Hepatocyte (in vitro differentiated cells): ENCODE data around the gene ADAMTS19. TPM values are rescaled to one million over a fixed set of nuclear protein-coding genes. Genes with fewer than 3 reads are reported as not detected.

ENCODE experiments used
- DNase-seq: peaks from one replicate; pipeline ENCODE4 v3.0.0-alpha.2; 2016; ENCODE audit warnings: low spot score
- H2AFZ ChIP-seq: fragments of 200-600 bp; sonication (generic); 2 replicates; pipeline ENCODE4 v1.6.0; 2016; ENCODE audit warnings: antibody characterized with exemption, mild to moderate bottlenecking
- H3K27ac ChIP-seq: fragments of 200-600 bp; sonication (generic); 2 replicates; pipeline ENCODE4 v1.5.1; 2016; ENCODE audit warnings: mild to moderate bottlenecking
- H3K27me3 ChIP-seq: fragments of 200-600 bp; sonication (generic); 2 replicates; pipeline ENCODE4 v1.6.1; 2016
- H3K36me3 ChIP-seq: fragments of 200-600 bp; sonication (generic); replicated peaks from 2 replicates; pipeline ENCODE4 v1.5.1; 2016; ENCODE audit warnings: low read depth; ENCODE audit not compliant: insufficient read depth
- H3K4me1 ChIP-seq: fragments of 200-600 bp; sonication (generic); 2 replicates; pipeline ENCODE4 v1.5.1; 2016; ENCODE audit warnings: mild to moderate bottlenecking, moderate library complexity; ENCODE audit not compliant: insufficient read depth
- H3K4me2 ChIP-seq: fragments of 200-600 bp; sonication (generic); 2 replicates; pipeline ENCODE4 v1.6.0; 2016
- H3K4me3 ChIP-seq: fragments of 200-600 bp; sonication (generic); 2 replicates; pipeline ENCODE4 v1.5.1; 2016; ENCODE audit warnings: mild to moderate bottlenecking
- H3K79me2 ChIP-seq: fragments of 200-600 bp; sonication (generic); 2 replicates; pipeline ENCODE4 v1.6.0; 2017; ENCODE audit warnings: mild to moderate bottlenecking
- H3K9me2 ChIP-seq: fragments of 200-600 bp; sonication (generic); replicated peaks from 2 replicates; pipeline ENCODE4 v1.6.0; 2017; ENCODE audit warnings: mild to moderate bottlenecking; ENCODE audit not compliant: insufficient read depth
- H3K9me3 ChIP-seq: fragments of 200-600 bp; sonication (generic); 2 replicates; pipeline ENCODE4 v1.5.1; 2016; ENCODE audit warnings: low read depth, mild to moderate bottlenecking
- H4K20me1 ChIP-seq: fragments of 200-600 bp; sonication (generic); 2 replicates; pipeline ENCODE4 v1.6.0; 2016; ENCODE audit warnings: mild to moderate bottlenecking; ENCODE audit not compliant: insufficient read depth, poor library complexity, severe bottlenecking
- CTCF ChIP-seq: fragments of 200-600 bp; sonication (generic); IDR thresholded peaks from 2 replicates; pipeline ENCODE4 v1.5.1; 2016; ENCODE audit warnings: antibody characterized with exemption, mild to moderate bottlenecking; ENCODE audit not compliant: poor library complexity
- EZH2 ChIP-seq: fragments of 200-600 bp; sonication (generic); IDR thresholded peaks from 2 replicates; pipeline ENCODE4 v1.6.1; 2016; ENCODE audit warnings: antibody characterized with exemption, mild to moderate bottlenecking, borderline replicate concordance
- EZH2phosphoT487 ChIP-seq: fragments of 200-600 bp; sonication (generic); IDR thresholded peaks from one replicate; pipeline ENCODE4 v1.6.1; 2018; ENCODE audit warnings: antibody characterized with exemption, mild to moderate bottlenecking, low read depth, moderate library complexity; ENCODE audit not compliant: unreplicated experiment, severe bottlenecking
- WGBS: methylation state at CpG from one replicate; pipeline ENCODE4 v1.1.6; 2016; ENCODE audit warnings: low lambda C conversion rate; ENCODE audit errors: missing lambda C conversion rate; 5-methylcytosine and 5-hydroxymethylcytosine counted together
- polyA plus RNA-seq: library from polyadenylated mRNA; unstranded; fragments of >200 nt; fragmentation: Nextera tagmentation; extraction: Ambion mirVana; gene quantifications from 2 replicates; pipeline ENCODE4 v1.2.1, GENCODE V29; 2016
- total RNA-seq: library from RNA; depleted of rRNA; stranded (reverse); fragments of >200 nt; gene quantifications from 2 replicates; pipeline ENCODE4 v1.2.3, GENCODE V29; 2014

ADAMTS19 gene
- total and polyA plus RNA-seq, 2 experiments from 2014 or later = 1.8 to 5.0 TPM

- Histone ChIP-seq H3K27me3 (no peaks in the 10 kb centered on the region), H3K9me3 (no peaks in the 10 kb centered on the region), H3K79me2 (no peaks in the 10 kb centered on the region), H4K20me1 (no peaks in the 10 kb centered on the region), H3K4me1 (no peaks in the 10 kb centered on the region), H3K27ac (no peak overlapping the region), H3K36me3 (no peaks in the 10 kb centered on the region), H2AFZ (no peak overlapping the region), H3K9me2 (no peaks in the 10 kb centered on the region), H3K4me3 (no peak overlapping the region), H3K4me2 (no peak overlapping the region)
- no peak for TF ChIP-seq EZH2
- no peak for TF ChIP-seq EZH2phosphoT487
- no peak for TF ChIP-seq CTCF
- WGBS = 88% methylated on average over 4 of the region's 4 CpGs
- DNase-seq = no peak
Observed at GRCh38 chr5:129724647-129725046, 264.5 kb downstream of the ADAMTS19 start.

- Histone ChIP-seq H3K36me3 (no peaks in the 10 kb centered on the region), H2AFZ (no peak overlapping the region)
Observed at GRCh38 chr5:129739773-129740172, 279.7 kb downstream of the ADAMTS19 start.

GRCh38 chr5:129743541-129744187, 283.6 kb downstream of the ADAMTS19 start:
- Histone ChIP-seq H4K20me1 (no peaks in the 10 kb centered on the region), H3K4me1 (no peaks in the 10 kb centered on the region), H3K4me2 (no peak overlapping the region), H3K9me2 (no peaks in the 10 kb centered on the region), H3K79me2 (no peaks in the 10 kb centered on the region), H3K27ac (no peak overlapping the region), H3K9me3 (no peaks in the 10 kb centered on the region), H3K36me3 (no peaks in the 10 kb centered on the region), H3K27me3 (no peaks in the 10 kb centered on the region), H2AFZ (no peak overlapping the region), H3K4me3 (no peak overlapping the region)
- WGBS = 58% methylated on average over 2 of the region's 2 CpGs
- no peak for DNase-seq
- no peak for TF ChIP-seq CTCF
- TF ChIP-seq EZH2phosphoT487 = no peak
- no peak for TF ChIP-seq EZH2

More at GRCh38 chr5:129739773-129740172, 279.7 kb downstream of the ADAMTS19 start:
- Histone ChIP-seq H3K27me3 (no peaks in the 10 kb centered on the region), H3K4me2 (no peak overlapping the region), H3K27ac (no peak overlapping the region), H3K4me1 (no peaks in the 10 kb centered on the region), H3K79me2 (no peaks in the 10 kb centered on the region), H3K4me3 (no peak overlapping the region), H4K20me1 (no peaks in the 10 kb centered on the region), H3K9me3 (no peaks in the 10 kb centered on the region), H3K9me2 (no peaks in the 10 kb centered on the region)
- DNase-seq = no peak
- WGBS = 91% methylated on average over 2 of the region's 2 CpGs
- TF ChIP-seq CTCF = no peak
- TF ChIP-seq EZH2phosphoT487 = no peak
- no peak for TF ChIP-seq EZH2
